ENCODE measurements around the gene INHBB.
"Not testable (repeated sequence)": the region's sequence is repeated elsewhere in the genome, so short reads cannot be mapped to it uniquely, and the experiment has no call there.

INHBB gene

GRCh38 chr2:120383631-120384340 is 37.9 kb downstream of the INHBB start:
- DNase-seq = no peak

DNA sequence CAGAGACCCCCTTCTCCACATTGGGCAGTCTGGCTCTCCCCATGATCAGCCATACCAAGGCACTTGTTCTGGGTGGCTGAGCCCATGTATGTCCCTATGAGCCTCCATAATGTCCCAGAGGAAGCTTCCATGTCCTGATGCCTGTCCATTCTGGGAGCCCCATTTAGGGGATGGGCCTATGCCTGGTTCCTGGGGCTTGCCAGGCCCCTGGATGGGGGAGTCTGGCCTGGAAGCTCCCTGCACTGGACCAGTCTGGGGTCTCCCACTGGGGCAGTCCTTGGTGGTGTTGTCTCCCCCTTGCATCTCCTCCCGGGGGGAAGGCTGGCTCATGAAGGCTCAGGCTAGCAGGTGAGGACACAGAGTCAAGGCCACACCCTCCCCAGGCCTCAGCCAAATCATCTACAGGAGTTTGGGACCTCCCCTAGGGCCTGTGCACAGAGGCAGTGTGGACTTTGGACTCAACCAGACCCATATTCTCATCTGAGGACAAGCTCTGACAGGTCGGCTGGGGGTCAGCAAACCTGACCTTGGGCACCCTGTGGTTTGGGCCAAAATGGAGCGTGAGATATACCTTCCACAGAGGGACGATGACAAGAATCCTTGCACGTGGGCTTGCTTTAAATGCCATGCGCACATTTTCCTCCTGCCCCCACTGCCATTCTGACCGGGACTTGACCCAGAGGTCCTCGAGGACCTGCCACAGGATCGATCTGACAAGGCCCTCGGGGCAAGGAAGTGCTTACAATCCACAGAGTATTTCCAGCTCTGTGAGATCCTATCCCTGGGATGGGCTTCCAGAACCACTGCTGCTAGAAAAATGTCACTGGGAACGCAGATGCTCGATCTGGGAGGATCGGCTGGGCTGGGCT is 38.8 kb downstream of the INHBB start:
- no peak for DNase-seq

- no peak for DNase-seq
Measured at GRCh38 chr2:120385355-120386127, 39.6 kb downstream of the INHBB start.

GRCh38 chr2:120388222-120389035 is 42.5 kb downstream of the INHBB start:
- DNase-seq = no peak

GRCh38 chr2:120389036-120389391 is 43.1 kb downstream of the INHBB start:
- DNase-seq = no peak

DNA sequence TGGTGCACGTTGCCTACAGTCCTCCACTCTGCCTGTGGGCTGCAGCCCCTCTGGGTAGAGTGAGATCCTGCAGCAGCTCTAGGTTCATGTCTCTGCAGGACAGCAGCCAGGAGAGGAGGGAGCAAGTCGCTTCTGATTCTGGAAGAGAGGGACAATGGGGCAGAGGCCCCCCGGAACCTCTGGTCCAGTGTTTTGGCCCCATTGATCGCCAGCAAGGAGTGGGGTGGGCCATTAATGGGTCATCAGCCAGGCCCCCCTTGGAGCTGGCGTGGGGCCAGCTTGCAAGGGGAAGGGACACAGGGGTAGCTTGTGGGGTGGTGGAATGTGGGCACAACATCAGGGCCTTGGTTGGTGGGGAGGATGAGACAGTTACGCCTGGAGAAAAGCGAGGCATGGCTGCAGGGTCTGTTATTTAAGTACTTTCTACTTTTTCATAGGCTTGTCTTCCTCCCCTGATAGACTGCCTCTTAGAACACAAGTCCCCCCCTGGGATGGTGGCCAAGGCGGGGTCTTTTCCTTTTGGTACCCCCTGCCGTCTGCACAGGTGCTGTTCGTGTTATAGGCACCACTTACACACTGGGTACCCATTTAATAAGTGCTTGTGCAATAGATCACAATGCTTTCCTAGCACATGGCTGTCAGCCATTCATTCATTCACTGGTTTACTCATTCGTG is 44.6 kb downstream of the INHBB start:
- DNase-seq = no peak

DNA sequence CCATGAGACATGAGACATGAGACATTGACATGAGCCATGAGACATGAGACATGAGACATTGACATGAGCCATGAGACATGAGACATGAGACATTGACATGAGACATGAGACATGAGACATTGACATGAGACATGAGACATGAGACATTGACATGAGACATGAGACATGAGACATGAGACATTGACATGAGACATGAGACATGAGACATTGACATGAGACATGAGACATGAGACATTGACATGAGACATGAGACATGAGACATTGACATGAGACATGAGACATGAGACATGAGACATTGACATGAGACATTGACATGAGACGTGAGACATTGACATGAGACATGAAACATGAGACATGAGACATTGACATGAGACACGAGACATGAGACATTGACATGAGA is 45.4 kb downstream of the INHBB start:
- DNase-seq = not testable (repeated sequence)

- no peak for DNase-seq
Measured at GRCh38 chr2:120391911-120392665, 46.2 kb downstream of the INHBB start.

- no peak for DNase-seq
Measured at GRCh38 chr2:120392923-120393322, 47.0 kb downstream of the INHBB start.

GRCh38 chr2:120393456-120393855 is 47.5 kb downstream of the INHBB start:
- DNase-seq = no peak

DNA sequence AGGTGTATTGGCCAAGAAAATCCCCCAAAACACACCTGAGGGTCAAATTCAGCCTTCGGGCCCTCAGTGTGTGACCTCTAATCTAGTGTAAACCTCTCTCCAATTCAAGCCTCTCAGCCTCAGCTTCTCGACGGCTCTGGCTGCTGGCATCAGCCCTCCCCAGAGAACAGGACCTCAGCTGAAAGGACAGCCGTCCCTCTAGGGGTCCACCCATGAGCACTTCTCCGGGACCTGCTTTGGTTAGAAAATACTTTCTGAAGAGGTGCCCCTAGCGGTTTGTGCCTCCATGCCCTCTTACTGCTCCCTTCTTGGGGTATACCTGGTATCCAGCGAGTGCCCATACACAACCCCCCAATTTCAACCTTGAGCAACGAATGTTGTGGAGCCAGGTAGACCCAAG is 48.8 kb downstream of the INHBB start:
- no peak for DNase-seq

GRCh38 chr2:120395221-120396012 is 49.5 kb downstream of the INHBB start:
- no peak for DNase-seq

DNA sequence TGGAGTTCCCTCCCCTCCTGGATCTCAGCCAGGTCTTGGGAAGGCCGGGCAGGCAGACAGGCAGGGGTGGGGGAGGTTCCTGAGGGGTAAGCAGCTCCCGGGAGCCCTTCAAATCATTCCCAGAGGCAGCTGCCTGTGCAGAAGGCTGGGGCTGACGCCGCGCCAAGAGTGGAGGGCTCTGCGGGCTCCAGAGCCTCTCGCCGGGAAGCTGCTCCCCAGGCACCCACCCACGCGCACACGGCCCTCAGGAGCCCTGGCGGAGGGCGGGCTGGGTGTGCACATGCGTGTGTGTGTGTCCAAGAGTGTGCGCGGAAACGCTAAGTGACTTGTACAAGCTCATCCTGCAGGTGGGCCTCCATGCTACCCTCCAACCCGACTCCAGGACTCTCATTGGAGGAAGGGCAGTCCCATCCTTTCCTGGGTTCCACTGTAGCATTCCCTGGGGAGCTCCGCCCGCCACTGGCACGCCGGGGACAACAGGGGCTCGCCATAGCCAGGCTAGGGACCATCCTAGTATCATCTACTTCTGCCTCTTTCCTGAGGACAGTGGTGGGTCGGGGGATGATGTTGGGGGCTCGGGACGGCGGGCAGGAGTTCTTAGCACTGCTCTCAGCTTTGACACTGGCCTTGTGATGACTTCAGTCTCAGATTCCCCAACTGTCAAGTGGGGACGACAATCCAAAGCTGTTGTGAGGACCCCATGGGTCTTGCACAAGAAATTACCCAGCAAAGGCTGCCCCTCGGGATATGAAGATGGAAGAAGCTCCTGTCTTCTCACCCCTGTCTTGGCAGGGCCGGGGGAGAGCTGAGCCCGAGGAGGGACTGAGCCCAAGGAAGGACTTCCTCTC is 50.3 kb downstream of the INHBB start:
- DNase-seq = no peak

GRCh38 chr2:120396861-120397811 is 51.2 kb downstream of the INHBB start:
- DNase-seq = no peak

GRCh38 chr2:120398051-120398995 is 52.4 kb downstream of the INHBB start:
- DNase-seq = no peak

GRCh38 chr2:120398996-120399888 is 53.3 kb downstream of the INHBB start:
- DNase-seq = no peak

Data from GOT3 (cell line).